C4-2B (cell line): ENCODE results near the gene SOX5.

Experiments used
- ZFX ChIP-seq: fragments of 450-650 bp; IDR thresholded peaks from 2 replicates; pipeline ENCODE4 v1.6.1; 2017
- TF ChIP-seq, protein P1 (sequence below): fragments of 450-650 bp; conservative IDR thresholded peaks from 2 replicates; pipeline ENCODE4 v1.5.1; 2017; ENCODE audit warnings: mild to moderate bottlenecking

DNA sequence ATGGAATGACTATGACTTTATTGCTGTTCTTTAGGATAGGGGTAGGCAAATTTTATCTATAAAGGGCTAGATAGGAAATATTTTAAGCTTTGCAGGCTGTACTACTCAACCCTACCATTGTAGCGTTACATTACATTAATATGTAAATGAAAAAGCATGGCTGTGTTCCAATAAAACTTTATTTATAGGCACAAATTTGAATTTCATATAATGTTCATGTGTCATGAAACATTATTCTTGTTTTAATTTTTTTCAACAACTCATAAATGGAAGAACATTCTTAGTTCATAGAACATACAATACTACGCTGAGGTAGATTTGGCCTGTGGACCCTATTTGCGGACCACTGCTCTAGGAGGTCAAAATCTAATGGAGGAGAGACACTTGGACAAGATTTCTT is 133.7 kb downstream of the SOX5 start:
- TF ChIP-seq, protein P1, sequence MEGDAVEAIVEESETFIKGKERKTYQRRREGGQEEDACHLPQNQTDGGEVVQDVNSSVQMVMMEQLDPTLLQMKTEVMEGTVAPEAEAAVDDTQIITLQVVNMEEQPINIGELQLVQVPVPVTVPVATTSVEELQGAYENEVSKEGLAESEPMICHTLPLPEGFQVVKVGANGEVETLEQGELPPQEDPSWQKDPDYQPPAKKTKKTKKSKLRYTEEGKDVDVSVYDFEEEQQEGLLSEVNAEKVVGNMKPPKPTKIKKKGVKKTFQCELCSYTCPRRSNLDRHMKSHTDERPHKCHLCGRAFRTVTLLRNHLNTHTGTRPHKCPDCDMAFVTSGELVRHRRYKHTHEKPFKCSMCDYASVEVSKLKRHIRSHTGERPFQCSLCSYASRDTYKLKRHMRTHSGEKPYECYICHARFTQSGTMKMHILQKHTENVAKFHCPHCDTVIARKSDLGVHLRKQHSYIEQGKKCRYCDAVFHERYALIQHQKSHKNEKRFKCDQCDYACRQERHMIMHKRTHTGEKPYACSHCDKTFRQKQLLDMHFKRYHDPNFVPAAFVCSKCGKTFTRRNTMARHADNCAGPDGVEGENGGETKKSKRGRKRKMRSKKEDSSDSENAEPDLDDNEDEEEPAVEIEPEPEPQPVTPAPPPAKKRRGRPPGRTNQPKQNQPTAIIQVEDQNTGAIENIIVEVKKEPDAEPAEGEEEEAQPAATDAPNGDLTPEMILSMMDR, result no peak
- no peak for TF ChIP-seq ZFX
